ENCODE data around the gene MAP3K19. TPM values are rescaled to one million over a fixed set of nuclear protein-coding genes. Genes with fewer than 3 reads are reported as not detected.

Gene MAP3K19
- total RNA-seq, 1 donor from 2014 or later, result 1.1 TPM

- Mint-ChIP-seq H3K36me3 (peaks cover 25% of the 10 kb centered on the region), H3K4me3 (no peak overlapping the region), H3K27ac (peak overlapping the region; percentile 21), H3K4me1 (ENCODE audit: unreplicated experiment) (peaks cover 23% of the 10 kb centered on the region), H3K9me3 (peaks cover 6% of the 10 kb centered on the region), H3K27me3 (no peaks in the 10 kb centered on the region)
- DNase-seq (ENCODE audit: extremely low spot score, unreplicated experiment), result no peak
- TF ChIP-seq CTCF (conservative IDR thresholded peaks at IDR 0.05), result no peak
These were observed 120.1 kb downstream of the MAP3K19 start for GRCh38 chr2:134927195-134927594.

GRCh38 chr2:134926231-134926931 is 120.9 kb downstream of the MAP3K19 start:
- peak overlapping the region; percentile 48 for H3K4me3 Mint-ChIP-seq
- no peak for DNase-seq (ENCODE audit: extremely low spot score, unreplicated experiment)
- peaks cover 20% of the 10 kb centered on the region for H3K4me1 Mint-ChIP-seq (ENCODE audit: unreplicated experiment)
- peaks cover 23% of the 10 kb centered on the region for H3K36me3 Mint-ChIP-seq
- H3K27me3 Mint-ChIP-seq, result no peaks in the 10 kb centered on the region
- peak overlapping the region; percentile 39 for H3K27ac Mint-ChIP-seq
- H3K9me3 Mint-ChIP-seq, result peaks cover 4% of the 10 kb centered on the region
- no peak for TF ChIP-seq CTCF (conservative IDR thresholded peaks at IDR 0.05)

- no peaks in the 10 kb centered on the region for H3K9me3 Mint-ChIP-seq
- peak overlapping the region; percentile 32 for H3K27ac Mint-ChIP-seq
- H3K4me1 Mint-ChIP-seq (ENCODE audit: unreplicated experiment), result peaks cover 19% of the 10 kb centered on the region
- TF ChIP-seq CTCF (conservative IDR thresholded peaks at IDR 0.05), result no peak
- peaks cover 19% of the 10 kb centered on the region for H3K36me3 Mint-ChIP-seq
- H3K4me3 Mint-ChIP-seq, result no peak overlapping the region
- H3K27me3 Mint-ChIP-seq, result no peaks in the 10 kb centered on the region
- DNase-seq (ENCODE audit: extremely low spot score, unreplicated experiment), result no peak
These were observed 122.3 kb downstream of the MAP3K19 start for GRCh38 chr2:134924912-134925311.

- peaks cover 9% of the 10 kb centered on the region for H3K4me1 Mint-ChIP-seq (ENCODE audit: unreplicated experiment)
- H3K9me3 Mint-ChIP-seq, result peaks cover 2% of the 10 kb centered on the region
- H3K36me3 Mint-ChIP-seq, result peaks cover 13% of the 10 kb centered on the region
- peak overlapping the region; percentile 96 for H3K4me3 Mint-ChIP-seq
- no peak for DNase-seq (ENCODE audit: extremely low spot score, unreplicated experiment)
- peak overlapping the region; percentile 99 for H3K27ac Mint-ChIP-seq
- H3K27me3 Mint-ChIP-seq, result peaks cover 3% of the 10 kb centered on the region
- TF ChIP-seq CTCF (conservative IDR thresholded peaks at IDR 0.05), result no peak
These were observed 127.7 kb downstream of the MAP3K19 start for GRCh38 chr2:134919341-134920210.

- peak within 1 kb of the TSS; percentile 96 for H3K4me3 Mint-ChIP-seq
- H3K27ac Mint-ChIP-seq, result peak within 1 kb of the TSS; percentile 99
- peaks cover 5% of the 10 kb centered on the region for H3K9me3 Mint-ChIP-seq
- H3K27me3 Mint-ChIP-seq, result peaks cover 3% of the 10 kb centered on the region
- TF ChIP-seq CTCF (conservative IDR thresholded peaks at IDR 0.05), result peak; percentile 22
- H3K36me3 Mint-ChIP-seq, result peaks cover 10% of the 10 kb centered on the region
- peak; percentile 100 for DNase-seq (ENCODE audit: extremely low spot score, unreplicated experiment)
- H3K4me1 Mint-ChIP-seq (ENCODE audit: unreplicated experiment), result peaks cover 9% of the 10 kb centered on the region
These were observed 128.5 kb downstream of the MAP3K19 start, which contains the start of gene CCNT2 for GRCh38 chr2:134918526-134919340. Gene CCNT2 (plus strand): TSS chr2:134918822. CDS start chr2:134918855, 33 bp downstream.
